HG03159 (cell line): ENCODE data around the gene CAPN6.

Experiments
- ATAC-seq: cut with Tn5 transposase; IDR thresholded peaks from one replicate; pipeline ENCODE4 v1.9.1; 2021; ENCODE audit warnings: mild to moderate bottlenecking, moderate library complexity; ENCODE audit not compliant: unreplicated experiment

Gene CAPN6

DNA sequence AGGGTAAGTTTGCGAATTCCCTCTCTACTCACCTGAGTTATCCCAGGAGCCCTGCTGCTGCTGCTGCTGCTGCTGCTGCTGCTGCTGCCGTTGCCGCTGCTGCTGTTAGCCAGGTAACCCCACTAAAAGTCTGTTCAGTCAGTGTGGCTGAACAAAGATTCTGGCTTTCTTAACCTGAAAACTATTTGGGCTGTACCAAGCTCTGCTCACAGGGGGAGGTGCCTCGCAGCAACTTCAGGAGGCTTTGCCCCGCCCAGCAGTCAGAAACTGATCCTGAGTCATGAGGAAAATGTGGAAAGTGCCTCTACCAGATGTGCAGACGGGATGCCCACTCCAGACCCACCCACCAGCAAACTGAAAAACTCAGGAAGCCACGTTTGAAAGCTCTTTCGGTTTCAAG lies at the start of gene CAPN6:
Gene CAPN6 (minus strand): TSS at position 145 of the 400 bp plus-strand sequence. CDS start 6,547 bp downstream, outside the sequence.
- ATAC-seq, result no peak

DNA sequence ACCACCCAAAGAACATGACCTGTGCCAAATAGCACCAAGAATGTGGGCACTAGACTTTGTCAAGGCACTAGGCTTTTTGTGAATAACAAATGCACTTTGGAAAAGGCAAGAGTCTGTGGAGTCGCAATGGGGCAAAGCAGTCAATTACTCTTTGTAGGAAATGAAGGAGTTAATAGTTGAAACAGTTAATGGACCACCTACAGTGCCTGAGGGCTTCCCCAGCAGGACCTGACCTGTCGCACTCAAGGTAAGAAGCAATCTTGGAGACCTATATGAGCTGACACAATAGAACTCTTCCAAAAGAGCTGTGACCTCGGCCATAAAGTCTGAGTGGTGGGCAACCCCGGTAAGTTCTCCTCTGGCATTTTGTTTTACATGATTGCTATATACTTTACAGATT lies 49.2 kb upstream of the CAPN6 start:
- ATAC-seq, result no peak

DNA sequence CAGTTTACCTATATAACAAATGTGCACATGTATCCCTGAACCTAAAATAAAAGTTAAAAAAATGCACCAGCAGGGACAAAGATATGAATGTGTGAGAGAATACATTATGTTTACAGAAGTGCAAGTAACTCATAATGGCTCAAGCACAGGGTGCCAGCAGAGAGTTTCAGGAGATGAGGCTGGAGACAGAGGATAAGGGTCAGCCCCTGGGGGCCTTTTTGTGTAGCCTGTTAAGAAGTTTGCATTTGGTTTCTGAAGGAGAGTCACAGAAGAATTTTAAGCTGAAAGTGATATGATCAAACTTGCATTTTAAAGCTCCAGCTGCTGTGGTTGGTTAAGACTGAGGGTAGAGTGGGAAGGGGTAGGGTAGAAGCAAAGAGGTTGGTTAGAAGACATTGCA lies 48.6 kb upstream of the CAPN6 start:
- no peak for ATAC-seq

- ATAC-seq, result no peak
Measured at GRCh38 chrX:111309083-111309482, 38.8 kb upstream of the CAPN6 start.

GRCh38 chrX:111308039-111308438 lies 37.8 kb upstream of the CAPN6 start:
- no peak for ATAC-seq

- no peak for ATAC-seq
Measured at GRCh38 chrX:111302284-111302683, 32.0 kb upstream of the CAPN6 start.

GRCh38 chrX:111288841-111289240 lies 18.6 kb upstream of the CAPN6 start:
- ATAC-seq, result no peak

GRCh38 chrX:111284631-111285293 lies 14.5 kb upstream of the CAPN6 start:
- no peak for ATAC-seq

- ATAC-seq, result no peak
Measured at GRCh38 chrX:111283446-111283845, 13.2 kb upstream of the CAPN6 start.

DNA sequence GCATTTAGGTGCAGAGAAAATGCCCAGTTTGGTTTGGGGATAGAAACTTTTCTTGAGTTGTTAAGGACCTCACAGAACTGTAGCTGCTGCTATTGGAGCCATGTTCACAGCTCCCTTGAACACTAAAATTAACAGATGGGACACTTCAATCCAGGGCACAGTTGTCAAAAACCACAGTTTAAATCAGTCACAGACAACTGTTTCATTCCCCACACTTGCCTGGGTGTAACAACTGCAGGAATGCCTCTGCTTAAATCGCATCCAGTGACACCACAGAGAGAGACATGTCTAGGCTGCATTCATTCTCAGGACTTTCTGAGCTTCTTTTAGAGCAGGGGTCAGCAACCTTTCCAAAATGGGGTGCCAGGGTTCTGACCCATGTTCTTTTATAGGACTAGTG lies 12.7 kb upstream of the CAPN6 start:
- no peak for ATAC-seq

DNA sequence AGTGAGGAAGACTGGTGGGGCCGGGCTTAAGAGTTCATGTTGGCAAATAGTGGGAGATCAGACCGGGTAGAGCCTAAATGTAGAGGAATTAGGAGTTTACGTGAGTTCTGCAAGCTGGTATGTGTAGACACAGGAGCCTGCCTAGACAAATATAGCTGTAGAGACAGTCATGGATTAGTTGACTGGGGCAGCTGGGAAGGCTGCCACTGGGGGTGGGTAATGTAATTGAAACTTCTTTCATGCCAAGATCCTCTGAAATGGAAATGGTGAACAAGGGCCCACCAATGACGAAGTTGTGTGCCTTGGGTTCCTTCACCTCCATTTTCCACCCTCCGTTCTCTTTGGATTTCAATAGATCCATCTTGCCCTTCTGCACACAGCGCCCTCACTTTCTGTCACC lies 11.9 kb upstream of the CAPN6 start:
- no peak for ATAC-seq

DNA sequence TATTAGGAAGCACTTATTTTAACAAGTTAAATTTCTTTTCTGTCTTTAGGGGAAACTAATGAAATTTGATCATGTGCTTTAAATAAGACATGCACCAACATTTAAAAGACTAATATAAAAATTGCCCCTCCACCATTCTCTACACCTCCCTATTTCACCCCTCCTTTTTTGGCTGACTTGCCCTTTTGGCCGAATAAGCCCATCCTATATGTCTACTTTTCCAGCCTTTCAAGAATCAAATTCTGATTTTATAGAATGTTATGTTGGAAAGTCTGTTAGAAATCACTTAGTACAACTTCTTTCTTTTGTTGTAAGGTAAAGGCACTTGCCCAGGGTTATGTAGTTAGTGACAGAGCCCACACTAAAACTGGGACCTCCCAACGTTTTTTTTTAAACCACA lies 1.8 kb downstream of the CAPN6 start:
- ATAC-seq, result no peak

GRCh38 chrX:111265486-111265885 lies 4.8 kb downstream of the CAPN6 start:
- ATAC-seq, result no peak

- no peak for ATAC-seq
Measured at GRCh38 chrX:111264385-111264784, 5.9 kb downstream of the CAPN6 start.

DNA sequence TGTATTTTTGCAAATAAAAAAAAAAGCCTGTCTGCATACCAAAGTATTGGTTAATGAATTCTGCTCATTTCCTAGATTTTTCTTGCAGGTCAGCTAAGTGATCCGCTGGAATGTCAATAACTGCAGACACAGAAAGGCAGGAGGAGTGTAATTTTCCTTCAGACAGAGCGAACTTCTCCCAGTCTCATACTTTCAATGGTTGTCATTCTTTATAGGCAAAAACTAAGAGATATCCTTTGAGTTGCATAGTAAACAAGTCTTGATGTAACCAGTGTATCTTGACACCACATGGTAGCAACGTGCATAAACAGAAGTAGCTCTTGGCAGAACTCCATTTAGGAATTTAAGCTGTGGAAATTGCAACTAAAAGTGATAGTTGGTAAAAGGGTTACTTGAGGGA lies 8.2 kb downstream of the CAPN6 start:
- ATAC-seq, result no peak

DNA sequence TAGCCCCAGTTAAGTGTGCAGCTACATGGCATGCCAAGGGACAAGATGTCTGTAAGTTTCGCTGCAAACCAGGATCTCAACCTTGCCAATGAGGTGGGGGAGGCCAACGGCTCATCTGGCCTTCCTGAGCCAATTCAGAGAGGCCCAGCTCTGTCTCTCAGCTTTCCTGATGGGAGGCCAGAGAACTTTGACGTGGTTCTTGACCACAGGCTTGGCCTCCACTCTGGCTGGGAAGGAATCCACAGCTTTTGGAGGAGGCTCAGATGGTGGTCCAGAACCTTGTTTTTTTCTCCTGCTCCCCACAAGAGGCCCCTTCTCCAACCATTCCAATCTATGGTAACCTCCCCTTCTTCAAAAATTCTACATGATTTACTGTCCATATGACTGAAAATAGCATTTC lies 9.8 kb downstream of the CAPN6 start:
- no peak for ATAC-seq

GRCh38 chrX:111259559-111259958 lies 10.7 kb downstream of the CAPN6 start:
- ATAC-seq, result no peak

DNA sequence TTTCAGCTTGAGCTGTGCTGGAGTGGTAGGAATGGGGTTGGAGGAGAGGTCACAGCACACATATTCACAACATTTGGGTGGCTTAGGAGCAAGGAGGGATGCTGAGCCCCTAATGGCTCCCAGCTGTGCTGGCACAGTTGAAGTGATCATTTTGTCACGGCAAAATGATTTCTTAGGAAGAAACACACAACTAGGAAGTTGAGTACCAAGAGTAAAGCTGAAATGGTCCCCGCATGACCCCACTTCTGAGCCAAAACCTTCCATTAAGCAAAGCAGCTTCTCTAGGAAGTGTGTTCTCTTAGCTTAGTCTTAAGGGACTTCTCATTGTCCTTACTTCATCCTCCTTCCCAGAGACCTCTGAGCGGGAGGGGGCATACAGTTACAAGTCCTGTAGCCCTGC lies 12.6 kb downstream of the CAPN6 start:
- no peak for ATAC-seq

GRCh38 chrX:111254896-111255693 lies 15.2 kb downstream of the CAPN6 start:
- no peak for ATAC-seq

- ATAC-seq, result no peak
Measured at GRCh38 chrX:111244235-111244750, 26.0 kb downstream of the CAPN6 start.

DNA sequence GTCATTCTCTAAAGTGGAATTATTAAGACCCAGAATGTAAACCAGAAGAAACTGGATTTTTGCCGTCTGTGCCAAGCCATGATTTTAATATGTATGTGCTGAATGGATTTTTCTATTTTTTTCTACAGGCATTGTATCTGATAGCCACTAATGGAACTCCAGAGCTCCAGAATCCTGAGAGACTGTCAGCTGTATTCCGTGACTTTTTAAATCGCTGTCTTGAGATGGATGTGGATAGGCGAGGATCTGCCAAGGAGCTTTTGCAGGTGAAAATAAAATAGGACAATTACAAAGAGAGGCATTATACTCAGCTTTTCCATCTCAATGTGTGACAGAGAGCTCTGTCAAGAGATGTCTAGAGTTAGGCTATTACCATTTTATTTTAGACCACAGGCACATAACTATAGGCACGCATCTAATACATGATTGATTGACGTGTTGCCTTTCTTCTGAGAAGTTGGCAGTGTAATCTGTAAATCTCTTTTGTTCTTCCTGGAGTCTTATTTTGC lies 53.9 kb downstream of the CAPN6 start:
- ATAC-seq, result no peak

GRCh38 chrX:111207851-111208250 lies 62.4 kb downstream of the CAPN6 start:
- no peak for ATAC-seq
